WTC11 (cell line): Measurements from ENCODE around the gene TARP.
"Not testable (repeated sequence)": the region's sequence is repeated elsewhere in the genome, so short reads cannot be mapped to it uniquely, and the experiment has no call there.

Source experiments
- ATAC-seq: fragments of 200-7000 bp; cut with Tn5 transposase; 2 replicates; pipeline ENCODE4 v1.10.0; 2021; ENCODE audit warnings: mild to moderate bottlenecking, moderate library complexity
- CTCF ChIA-PET: fragments of 300-600 bp; sonication (Branson Sonifier 250); formaldehyde crosslinking; loops from one replicate; lab custom pipeline; 2021; ENCODE audit warnings: antibody characterized with exemption; lab: Charles Lee
- POLR2A ChIA-PET: fragments of 350-600 bp; sonication (Branson Sonifier 250); formaldehyde crosslinking; loops from one replicate; lab custom pipeline; 2021; ENCODE audit warnings: antibody characterized with exemption; lab: Charles Lee
- DNase-seq: peaks from one replicate; pipeline ENCODE4 v3.0.0; 2021; ENCODE audit warnings: low spot score
- H3K27ac Mint-ChIP-seq: 2 replicates; pipeline ENCODE4 v1.8.0; 2021; ENCODE audit warnings: mixed read lengths
- H3K27me3 Mint-ChIP-seq: 2 replicates; pipeline ENCODE4 v1.8.0; 2021; ENCODE audit warnings: low read depth, mild to moderate bottlenecking, moderate library complexity, mixed read lengths
- H3K36me3 Mint-ChIP-seq: 2 replicates; pipeline ENCODE4 v1.8.0; 2021; ENCODE audit warnings: mixed read lengths
- H3K4me1 Mint-ChIP-seq: 2 replicates; pipeline ENCODE4 v1.8.0; 2022; ENCODE audit warnings: mixed read lengths
- H3K4me3 Mint-ChIP-seq: 2 replicates; pipeline ENCODE4 v1.8.0; 2021; ENCODE audit warnings: mild to moderate bottlenecking, moderate library complexity, mixed read lengths
- H3K9me3 Mint-ChIP-seq: 2 replicates; pipeline ENCODE4 v1.8.0; 2021; ENCODE audit warnings: mixed read lengths
- CBFB ChIP-seq: sonication (generic); formaldehyde crosslinking; IDR thresholded peaks from 2 replicates; pipeline ENCODE4 v1.8.1; 2022; ENCODE audit warnings: mild to moderate bottlenecking, low read depth, missing genetic modification reagents
- E2F1 ChIP-seq: sonication (generic); formaldehyde crosslinking; IDR thresholded peaks from 2 replicates; pipeline ENCODE4 v1.8.0; 2022; ENCODE audit warnings: mild to moderate bottlenecking, missing genetic modification reagents
- E2F4 ChIP-seq: sonication (generic); formaldehyde crosslinking; IDR thresholded peaks from 2 replicates; pipeline ENCODE4 v1.8.1; 2022; ENCODE audit warnings: low read depth, mild to moderate bottlenecking, moderate library complexity, missing genetic modification reagents, borderline replicate concordance
- GABPB1 ChIP-seq: sonication (generic); formaldehyde crosslinking; IDR thresholded peaks from 2 replicates; pipeline ENCODE4 v1.8.1; 2023; ENCODE audit warnings: mild to moderate bottlenecking, missing genetic modification reagents
- GRHL2 ChIP-seq: fragments of 250-450 bp; sonication (Bioruptor Pico); IDR thresholded peaks from 2 replicates; pipeline ENCODE4 v1.8.0; 2022; ENCODE audit warnings: mild to moderate bottlenecking, moderate library complexity; ENCODE audit not compliant: insufficient replicate concordance, severe bottlenecking
- IRF1 ChIP-seq: sonication (generic); formaldehyde crosslinking; IDR thresholded peaks from 2 replicates; pipeline ENCODE4 v1.8.0; 2023; ENCODE audit warnings: missing genetic modification reagents
- JUN ChIP-seq: sonication (generic); formaldehyde crosslinking; IDR thresholded peaks from 2 replicates; pipeline ENCODE4 v1.8.0; 2023; ENCODE audit warnings: mild to moderate bottlenecking, missing genetic modification reagents
- PREB ChIP-seq: sonication (generic); formaldehyde crosslinking; IDR thresholded peaks from 2 replicates; pipeline ENCODE4 v1.8.1; 2022; ENCODE audit warnings: mild to moderate bottlenecking, missing genetic modification reagents, moderate library complexity, borderline replicate concordance
- PRRX2 ChIP-seq: fragments of 250-450 bp; sonication (Bioruptor Pico); IDR thresholded peaks from 2 replicates; pipeline ENCODE4 v1.8.0; 2021; ENCODE audit warnings: mild to moderate bottlenecking
- SMAD3 ChIP-seq: sonication (generic); formaldehyde crosslinking; IDR thresholded peaks from 2 replicates; pipeline ENCODE4 v1.8.0; 2022; ENCODE audit warnings: missing genetic modification reagents, mild to moderate bottlenecking, borderline replicate concordance
- STAT6 ChIP-seq: sonication (generic); formaldehyde crosslinking; conservative IDR thresholded peaks from 2 replicates; pipeline ENCODE4 v1.8.1; 2023; ENCODE audit warnings: mild to moderate bottlenecking, low read depth, missing genetic modification reagents, moderate library complexity
- TP53 ChIP-seq: sonication (generic); formaldehyde crosslinking; IDR thresholded peaks from 2 replicates; pipeline ENCODE4 v1.8.1; 2023; ENCODE audit warnings: mild to moderate bottlenecking, missing genetic modification reagents
- USF1 ChIP-seq: sonication (generic); formaldehyde crosslinking; IDR thresholded peaks from 2 replicates; pipeline ENCODE4 v1.8.0; 2022; ENCODE audit warnings: mild to moderate bottlenecking, missing genetic modification reagents
- ZNF423 ChIP-seq: fragments of 250-450 bp; sonication (Bioruptor Pico); IDR thresholded peaks from 2 replicates; pipeline ENCODE4 v2.1.2; 2022; ENCODE audit warnings: mild to moderate bottlenecking, moderate library complexity

TARP gene

GRCh38 chr7:38245409-38245977, 27.9 kb downstream of the TARP start:
- Mint-ChIP-seq H3K36me3 (no peaks in the 10 kb centered on the region), H3K4me1 (no peaks in the 10 kb centered on the region), H3K4me3 (no peak overlapping the region), H3K27me3 (no peaks in the 10 kb centered on the region), H3K9me3 (no peaks in the 10 kb centered on the region), H3K27ac (no peak overlapping the region)
- no peak for DNase-seq
- no peak for ATAC-seq
- ChIA-PET POLR2A (no interaction called here), CTCF (interaction anchor here (1.2 kb wide), 1 partner anchor 30 kb away, joined by 4 read pairs; no protein-coding TSS in a partner anchor)
- TF ChIP-seq CBFB (CRISPR knock-in tag): no peak
- TF ChIP-seq STAT6 (CRISPR knock-in tag): no peak
- TF ChIP-seq E2F1: no peak
- TF ChIP-seq JUN (CRISPR knock-in tag): no peak
- TF ChIP-seq USF1 (CRISPR knock-in tag): no peak

GRCh38 chr7:38244516-38244915, 28.9 kb downstream of the TARP start:
- Mint-ChIP-seq H3K4me1 (no peaks in the 10 kb centered on the region), H3K4me3 (no peak overlapping the region), H3K9me3 (no peaks in the 10 kb centered on the region), H3K27ac (no peak overlapping the region), H3K36me3 (no peaks in the 10 kb centered on the region), H3K27me3 (no peaks in the 10 kb centered on the region)
- DNase-seq: no peak
- no peak for TF ChIP-seq ZNF423
- TF ChIP-seq PRRX2 (CRISPR knock-in tag): no peak
- ChIA-PET CTCF (no interaction called here), POLR2A (no interaction called here)
- ATAC-seq: no peak

GRCh38 chr7:38243345-38243744, 30.1 kb downstream of the TARP start:
- CTCF ChIA-PET, H3K4me1 Mint-ChIP-seq, H3K9me3 Mint-ChIP-seq, H3K27me3 Mint-ChIP-seq, POLR2A ChIA-PET, H3K36me3 Mint-ChIP-seq, DNase-seq, H3K27ac Mint-ChIP-seq, ATAC-seq, H3K4me3 Mint-ChIP-seq: not testable (repeated sequence)

GRCh38 chr7:38242814-38243213, 30.6 kb downstream of the TARP start:
- H3K36me3 Mint-ChIP-seq: no peaks in the 10 kb centered on the region
- no peak for ATAC-seq
- H3K9me3 Mint-ChIP-seq: no peaks in the 10 kb centered on the region
- ChIA-PET POLR2A (no interaction called here), CTCF (no interaction called here)
- no peaks in the 10 kb centered on the region for H3K27me3 Mint-ChIP-seq
- no peak overlapping the region for H3K4me3 Mint-ChIP-seq
- H3K4me1 Mint-ChIP-seq: no peaks in the 10 kb centered on the region
- DNase-seq: no peak
- H3K27ac Mint-ChIP-seq: no peak overlapping the region
- no peak for TF ChIP-seq IRF1 (CRISPR knock-in tag)
- no peak for TF ChIP-seq TP53 (CRISPR knock-in tag)
- TF ChIP-seq E2F4: no peak
- TF ChIP-seq E2F1: no peak
- no peak for TF ChIP-seq GABPB1
- no peak for TF ChIP-seq PREB (CRISPR knock-in tag)
- TF ChIP-seq SMAD3: no peak
- no peak for TF ChIP-seq GRHL2 (CRISPR knock-in tag)
